ENCODE data around the gene C15orf40. TPM values are rescaled to one million over a fixed set of nuclear protein-coding genes. Genes with fewer than 3 reads are reported as not detected.
"Not testable (repeated sequence)": the region's sequence is repeated elsewhere in the genome, so short reads cannot be mapped to it uniquely, and the experiment has no call there.

C15orf40 gene
- total and polyA plus RNA-seq, 4 donors: 7.3 to 25.2 (median 11.3) TPM

GRCh38 chr15:83039206-83039605, 27.8 kb upstream of the C15orf40 start:
- no peak overlapping the region for H3K9ac ChIP-seq (ENCODE audit: low read depth in 1 of 2, low read length in 2 of 2)
- H3K27ac ChIP-seq (ENCODE audit: low read depth in 1 of 2, low read length in 2 of 2): no peak overlapping the region
- DNase-seq (ENCODE audit: low spot score): no peak
- no peaks in the 10 kb centered on the region for H3K27me3 ChIP-seq (ENCODE audit: control insufficient read depth in 4 of 4, insufficient read depth in 4 of 4, low read length in 3 of 4)
- H3K36me3 ChIP-seq (ENCODE audit: control insufficient read depth in 4 of 4, insufficient read depth in 3 of 4, low read depth in 1 of 4, low read length in 3 of 4): peaks cover 9 to 29% (median 19%) of the 10 kb centered on the region in 4 donors
- no peak overlapping the region for H3K4me3 ChIP-seq (ENCODE audit: low read depth in 1 of 3, low read length in 3 of 3)
- WGBS: 72% methylated on average over 1 of the region's 1 CpG
- no peak for TF ChIP-seq MAX (IDR thresholded peaks at IDR 0.05)
- no peak for TF ChIP-seq HNF4G (IDR thresholded peaks at IDR 0.05)
- TF ChIP-seq RXRA (IDR thresholded peaks at IDR 0.05): no peak
- TF ChIP-seq GABPA (IDR thresholded peaks at IDR 0.05 in 1 of 2, conservative IDR thresholded peaks at IDR 0.05 in 1 of 2): no peak
- TF ChIP-seq FOXA1 (IDR thresholded peaks at IDR 0.05): no peak
- TF ChIP-seq YY1 (IDR thresholded peaks at IDR 0.05): no peak
- no peaks in the 10 kb centered on the region for H3K4me1 ChIP-seq (ENCODE audit: control insufficient read depth in 4 of 4, insufficient read depth in 4 of 4, low read length in 3 of 4)
- H3K9me3 ChIP-seq (ENCODE audit: control insufficient read depth in 4 of 4, low read length in 3 of 4): no peaks in the 10 kb centered on the region

- H3K9me3 ChIP-seq (ENCODE audit: control insufficient read depth in 4 of 4, low read length in 3 of 4): no peaks in the 10 kb centered on the region
- no peak overlapping the region for H3K4me3 ChIP-seq (ENCODE audit: low read depth in 1 of 3, low read length in 3 of 3)
- peaks cover 3 to 20% (median 13%) of the 10 kb centered on the region in 4 donors for H3K36me3 ChIP-seq (ENCODE audit: control insufficient read depth in 4 of 4, insufficient read depth in 3 of 4, low read depth in 1 of 4, low read length in 3 of 4)
- no peaks in the 10 kb centered on the region for H3K27me3 ChIP-seq (ENCODE audit: control insufficient read depth in 4 of 4, insufficient read depth in 4 of 4, low read length in 3 of 4)
- no peak for DNase-seq (ENCODE audit: low spot score)
- no peaks in the 10 kb centered on the region for H3K4me1 ChIP-seq (ENCODE audit: control insufficient read depth in 4 of 4, insufficient read depth in 4 of 4, low read length in 3 of 4)
- WGBS: 97% methylated on average over 6 of the region's 6 CpGs
- TF ChIP-seq GABPA (IDR thresholded peaks at IDR 0.05 in 1 of 2, conservative IDR thresholded peaks at IDR 0.05 in 1 of 2): no peak
- TF ChIP-seq TAF1 (conservative IDR thresholded peaks at IDR 0.05): no peak
- TF ChIP-seq EGR1 (IDR thresholded peaks at IDR 0.05; ENCODE audit: low read depth in 2 of 2): no peak
- TF ChIP-seq REST (IDR thresholded peaks at IDR 0.05): no peak
- no peak for TF ChIP-seq ATF3 (IDR thresholded peaks at IDR 0.05)
- TF ChIP-seq CTCF (IDR thresholded peaks at IDR 0.05; ENCODE audit: low read depth, low read length, missing input control): no peak
- TF ChIP-seq ZBTB33 (IDR thresholded peaks at IDR 0.05): no peak
- no peak for TF ChIP-seq JUND (IDR thresholded peaks at IDR 0.05)
- TF ChIP-seq HNF4G (IDR thresholded peaks at IDR 0.05): no peak
- no peak for TF ChIP-seq MAX (IDR thresholded peaks at IDR 0.05)
- TF ChIP-seq SP1 (IDR thresholded peaks at IDR 0.05): no peak
- no peak for TF ChIP-seq YY1 (IDR thresholded peaks at IDR 0.05)
- no peak for TF ChIP-seq RXRA (IDR thresholded peaks at IDR 0.05)
- TF ChIP-seq HNF4A (conservative IDR thresholded peaks at IDR 0.05): no peak
- TF ChIP-seq FOXA1 (IDR thresholded peaks at IDR 0.05): no peak
- H3K27ac ChIP-seq (ENCODE audit: low read depth in 1 of 2, low read length in 2 of 2): no peak overlapping the region
- no peak overlapping the region for H3K9ac ChIP-seq (ENCODE audit: low read depth in 1 of 2, low read length in 2 of 2)
Observed at GRCh38 chr15:83036253-83036652, 24.8 kb upstream of the C15orf40 start.

- 98% methylated on average over 6 of the region's 6 CpGs for WGBS
- H3K36me3 ChIP-seq (ENCODE audit: control insufficient read depth in 4 of 4, insufficient read depth in 3 of 4, low read depth in 1 of 4, low read length in 3 of 4): peaks cover 7 to 21% (median 13%) of the 10 kb centered on the region in 4 donors
- DNase-seq (ENCODE audit: low spot score): not testable (repeated sequence)
Observed at GRCh38 chr15:83031234-83031633, 19.8 kb upstream of the C15orf40 start.

More at GRCh38 chr15:83031234-83031633, 19.8 kb upstream of the C15orf40 start:
- H3K27me3 ChIP-seq (ENCODE audit: control insufficient read depth in 4 of 4, insufficient read depth in 4 of 4, low read length in 3 of 4); H3K27ac ChIP-seq (ENCODE audit: low read depth in 1 of 2, low read length in 2 of 2); H3K4me1 ChIP-seq (ENCODE audit: control insufficient read depth in 4 of 4, insufficient read depth in 4 of 4, low read length in 3 of 4); H3K9me3 ChIP-seq (ENCODE audit: control insufficient read depth in 4 of 4, low read length in 3 of 4); H3K4me3 ChIP-seq (ENCODE audit: low read depth in 1 of 3, low read length in 3 of 3); H3K9ac ChIP-seq (ENCODE audit: low read depth in 1 of 2, low read length in 2 of 2): not testable (repeated sequence)

Measured in liver (tissue), 9 donors.